Adrenal gland (tissue), 5 donors: ENCODE results near the gene SYMPK.

Experiments
- CTCF ChIP-seq, 6 experiments: fragments of 450-650 bp in 4 of 6; fragments of 200-600 bp in 2 of 6; sonication (generic) in 1 of 6; IDR thresholded peaks; 1 replicate in 5 of 6; 2 replicates in 1 of 6; pipeline versions ENCODE4 v1.5.1 to v1.8.0; 2016 to 2021; ENCODE audit warnings: antibody characterized with exemption in 6 of 6, mild to moderate bottlenecking in 2 of 6, moderate library complexity in 1 of 6
- POLR2A ChIP-seq, 2 donors: fragments of 450-650 bp; IDR thresholded peaks; one replicate each; pipeline ENCODE4 v1.6.1; 2017; ENCODE audit warnings: antibody characterized with exemption in 2 of 2, mild to moderate bottlenecking in 2 of 2, moderate library complexity in 1 of 2
- donor health status: DM: no; HTN: no; CAD: no.

DNA sequence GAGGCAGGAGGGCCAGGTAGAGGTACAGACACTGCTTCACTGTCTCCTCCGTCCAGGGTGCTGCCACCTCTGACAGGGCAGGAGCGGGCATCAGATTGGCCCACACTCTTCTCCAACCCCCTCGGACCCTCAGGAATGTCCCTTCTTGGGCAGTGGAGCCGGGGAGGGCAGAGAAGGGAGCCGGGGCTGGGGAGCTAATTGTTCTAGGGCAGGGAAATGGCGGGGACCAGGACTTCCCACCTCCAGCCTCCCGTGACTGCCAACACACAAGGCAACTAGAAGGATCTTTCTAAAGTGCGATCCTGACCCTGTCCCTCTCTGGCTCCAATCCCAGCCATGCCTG is 37.7 kb downstream of the SYMPK start:
- TF ChIP-seq POLR2A (IDR thresholded peaks at IDR 0.05) (no peak), CTCF (IDR thresholded peaks at IDR 0.05) (no peak)
